PC-3 (cell line): ENCODE data around the gene GRXCR2. TPM values are rescaled to one million over a fixed set of nuclear protein-coding genes. Genes with fewer than 3 reads are reported as not detected.
"Not testable (repeated sequence)": the region's sequence is repeated elsewhere in the genome, so short reads cannot be mapped to it uniquely, and the experiment has no call there.

ENCODE experiments used
- ATAC-seq: fragments of 200-7000 bp; cut with Tn5 transposase; 2 replicates; pipeline ENCODE4 v1.9.1; 2020; ENCODE audit warnings: mild to moderate bottlenecking, moderate library complexity
- BruUV-seq: library from RNA; stranded (reverse); fragments of 400-500 nt; replicated peaks from 2 replicates; lab custom pipeline; 2021; lab: Mats Ljungman, UMichigan
- CTCF ChIA-PET: fragments of 300-600 bp; sonication (Branson Sonifier 250); formaldehyde crosslinking; loops from one replicate; lab custom pipeline; 2022; ENCODE audit warnings: antibody characterized with exemption; lab: Charles Lee
- POLR2A ChIA-PET: fragments of 300-600 bp; sonication (Branson Sonifier 250); formaldehyde crosslinking; loops from one replicate; lab custom pipeline; 2022; ENCODE audit warnings: antibody characterized with exemption; ENCODE audit not compliant: unreplicated experiment; lab: Charles Lee
- DNase-seq: peaks from one replicate; pipeline ENCODE4 v3.0.0-alpha.2; 2015
- H2AFZ ChIP-seq: fragments of 300-600 bp; sonication (generic); 2 replicates; pipeline ENCODE4 v1.6.0; 2016; ENCODE audit warnings: antibody characterized with exemption, low read length
- H3F3A ChIP-seq: fragments of 300-600 bp; sonication (generic); one replicate; pipeline ENCODE4 v1.6.0; 2017; ENCODE audit warnings: antibody characterized with exemption, low read length, control low read depth, mild to moderate bottlenecking; ENCODE audit not compliant: unreplicated experiment
- H3K27ac ChIP-seq: fragments of 300-600 bp; sonication (generic); 2 replicates; pipeline ENCODE4 v1.5.1; 2016; ENCODE audit warnings: mild to moderate bottlenecking, low read length
- H3K27me3 ChIP-seq: fragments of 300-600 bp; sonication (generic); 2 replicates; pipeline ENCODE4 v1.6.1; 2016; ENCODE audit warnings: low read length, mixed read lengths
- H3K36me3 ChIP-seq: fragments of 300-600 bp; sonication (generic); 2 replicates; pipeline ENCODE4 v1.6.1; 2016; ENCODE audit warnings: low read depth, mixed run types, low read length, mixed read lengths
- H3K4me1 ChIP-seq: fragments of 300-600 bp; sonication (generic); 2 replicates; pipeline ENCODE4 v1.5.1; 2016; ENCODE audit warnings: low read length; ENCODE audit not compliant: insufficient read depth
- H3K4me2 ChIP-seq: fragments of 300-600 bp; sonication (generic); 2 replicates; pipeline ENCODE4 v1.6.0; 2016; ENCODE audit warnings: low read length
- H3K4me3 ChIP-seq: fragments of 300-600 bp; sonication (generic); 2 replicates; pipeline ENCODE4 v1.5.1; 2016; ENCODE audit warnings: mild to moderate bottlenecking, low read length, mixed read lengths
- H3K79me2 ChIP-seq: fragments of 300-600 bp; sonication (generic); 2 replicates; pipeline ENCODE4 v1.6.1; 2017; ENCODE audit warnings: low read length, mixed read lengths
- H3K9ac ChIP-seq: fragments of 300-600 bp; sonication (generic); 2 replicates; pipeline ENCODE4 v1.6.0; 2016; ENCODE audit warnings: mild to moderate bottlenecking, low read length
- H3K9me2 ChIP-seq: fragments of 300-600 bp; sonication (generic); replicated peaks from 2 replicates; pipeline ENCODE4 v1.6.1; 2016; ENCODE audit warnings: mixed run types, low read length, mixed read lengths
- H3K9me3 ChIP-seq: fragments of 300-600 bp; sonication (generic); 2 replicates; pipeline ENCODE4 v1.6.1; 2016; ENCODE audit warnings: low read length, mixed read lengths
- H4K20me1 ChIP-seq: fragments of 300-600 bp; sonication (generic); 2 replicates; pipeline ENCODE4 v1.6.1; 2016; ENCODE audit warnings: low read length, mixed read lengths
- EZH2 ChIP-seq: fragments of 300-600 bp; sonication (generic); IDR thresholded peaks from one replicate; pipeline ENCODE4 v1.6.1; 2017; ENCODE audit warnings: antibody characterized with exemption, mild to moderate bottlenecking, low read length; ENCODE audit not compliant: unreplicated experiment
- EZH2phosphoT487 ChIP-seq: fragments of 300-600 bp; sonication (generic); IDR thresholded peaks from 2 replicates; pipeline ENCODE4 v1.6.1; 2018; ENCODE audit warnings: mild to moderate bottlenecking, antibody characterized with exemption, low read length, borderline replicate concordance
- intact Hi-C: fragments of 100-400 bp; cut with micrococcal nuclease; formaldehyde crosslinking; loops from 2 replicates; pipeline ENCODE4 v1.9.0; 2023
- total RNA-seq: library from RNA; depleted of rRNA; stranded (reverse); fragments of >200 nt; gene quantifications from 2 replicates; pipeline ENCODE4 v1.2.3, GENCODE V29; 2014
- TF ChIP-seq, protein P1 (sequence below): fragments of 300-600 bp; sonication (generic); conservative IDR thresholded peaks from 2 replicates; pipeline ENCODE4 v1.5.1; 2017; ENCODE audit warnings: antibody characterized with exemption, low read depth, mild to moderate bottlenecking, low read length

Gene GRXCR2
- total RNA-seq, 1 experiment from 2014 or later: not detected

DNA sequence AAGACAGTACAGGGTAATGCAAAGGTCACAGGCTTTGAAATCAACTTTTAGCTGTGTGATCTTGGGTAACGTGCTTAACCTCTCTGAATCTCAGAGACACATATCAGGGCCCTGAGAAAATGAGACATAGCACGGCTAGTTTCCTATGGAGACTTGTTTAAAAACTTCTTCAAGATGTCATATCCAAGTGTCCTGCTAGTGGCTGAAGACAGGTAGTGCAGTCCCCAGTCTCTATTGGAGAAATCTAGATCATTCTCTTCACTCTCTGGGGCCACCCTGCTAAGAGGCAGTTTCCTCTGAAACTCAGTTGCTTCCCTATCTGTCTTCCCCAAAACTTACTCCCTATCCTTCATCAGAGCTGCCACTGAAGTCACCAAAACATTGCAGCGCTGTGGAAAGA, 30.3 kb upstream of the GRXCR2 start:
- H3K9me3 ChIP-seq: no peaks in the 10 kb centered on the region
- H3K4me2 ChIP-seq: no peak overlapping the region
- ChIA-PET CTCF (interaction anchor here (0.6 kb wide), 1 partner anchor 87 kb away, joined by 3 read pairs; no protein-coding TSS in a partner anchor), POLR2A (no interaction called here)
- H3K9ac ChIP-seq: no peak overlapping the region
- no peaks in the 10 kb centered on the region for H4K20me1 ChIP-seq
- TF ChIP-seq, protein P1, sequence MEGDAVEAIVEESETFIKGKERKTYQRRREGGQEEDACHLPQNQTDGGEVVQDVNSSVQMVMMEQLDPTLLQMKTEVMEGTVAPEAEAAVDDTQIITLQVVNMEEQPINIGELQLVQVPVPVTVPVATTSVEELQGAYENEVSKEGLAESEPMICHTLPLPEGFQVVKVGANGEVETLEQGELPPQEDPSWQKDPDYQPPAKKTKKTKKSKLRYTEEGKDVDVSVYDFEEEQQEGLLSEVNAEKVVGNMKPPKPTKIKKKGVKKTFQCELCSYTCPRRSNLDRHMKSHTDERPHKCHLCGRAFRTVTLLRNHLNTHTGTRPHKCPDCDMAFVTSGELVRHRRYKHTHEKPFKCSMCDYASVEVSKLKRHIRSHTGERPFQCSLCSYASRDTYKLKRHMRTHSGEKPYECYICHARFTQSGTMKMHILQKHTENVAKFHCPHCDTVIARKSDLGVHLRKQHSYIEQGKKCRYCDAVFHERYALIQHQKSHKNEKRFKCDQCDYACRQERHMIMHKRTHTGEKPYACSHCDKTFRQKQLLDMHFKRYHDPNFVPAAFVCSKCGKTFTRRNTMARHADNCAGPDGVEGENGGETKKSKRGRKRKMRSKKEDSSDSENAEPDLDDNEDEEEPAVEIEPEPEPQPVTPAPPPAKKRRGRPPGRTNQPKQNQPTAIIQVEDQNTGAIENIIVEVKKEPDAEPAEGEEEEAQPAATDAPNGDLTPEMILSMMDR: peak; percentile 41; the same call in 1 of the 2 replicates
- no peak for TF ChIP-seq EZH2phosphoT487
- no peak overlapping the region for H3K27ac ChIP-seq
- intact Hi-C loops: no loop called here
- BruUV-seq: no TSS peak
- no peak for DNase-seq
- no peaks in the 10 kb centered on the region for H3K9me2 ChIP-seq
- no peak for ATAC-seq
- H3K27me3 ChIP-seq: no peaks in the 10 kb centered on the region
- H3K36me3 ChIP-seq: no peaks in the 10 kb centered on the region
- H3F3A ChIP-seq: no peaks in the 10 kb centered on the region
- H3K4me1 ChIP-seq: peaks cover 9% of the 10 kb centered on the region; the same call in 1 of the 2 replicates
- no peaks in the 10 kb centered on the region for H3K79me2 ChIP-seq
- H2AFZ ChIP-seq: no peak overlapping the region
- H3K4me3 ChIP-seq: no peak overlapping the region

DNA sequence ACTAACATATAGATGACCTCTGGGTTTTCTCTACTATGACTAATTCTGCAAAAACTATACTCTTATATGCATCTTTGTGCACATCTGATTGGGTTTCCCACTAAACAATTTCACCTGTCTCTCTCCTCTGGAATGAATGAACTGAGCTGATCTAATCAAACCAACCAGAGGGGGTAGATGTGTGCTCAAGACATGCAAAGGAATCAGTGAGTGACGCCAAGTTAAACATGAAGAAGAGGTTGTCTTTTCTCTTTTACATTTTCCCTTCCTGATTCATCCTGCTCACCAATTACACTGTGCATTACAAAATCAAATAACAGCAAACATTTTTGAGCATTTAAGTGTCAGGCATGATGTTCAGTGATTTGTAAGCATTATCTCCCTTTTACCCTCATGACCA, 29.6 kb upstream of the GRXCR2 start:
- intact Hi-C loops: no loop called here

DNA sequence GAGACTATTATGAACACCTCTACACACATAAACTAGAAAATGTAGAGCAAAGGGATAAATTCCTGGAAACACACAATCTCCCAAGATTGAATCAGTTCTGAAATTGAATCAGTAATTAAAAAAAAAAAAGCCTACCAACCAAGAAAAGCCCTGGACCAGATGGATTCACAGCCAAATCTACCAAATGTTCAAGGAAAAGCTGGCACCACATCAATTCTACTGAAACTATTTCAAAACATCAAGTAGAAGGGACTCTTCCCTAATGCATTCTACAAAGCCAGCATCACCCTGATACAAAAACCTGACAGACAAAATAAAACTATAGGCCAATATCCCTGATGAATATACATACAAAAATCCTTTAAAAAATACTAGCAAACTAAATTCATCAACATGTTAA, 25.4 kb upstream of the GRXCR2 start:
- intact Hi-C loops: no loop called here
- Histone ChIP-seq H3K4me1 (peaks cover 9% of the 10 kb centered on the region; the same call in 1 of the 2 replicates), H3K36me3 (no peaks in the 10 kb centered on the region), H2AFZ (no peak overlapping the region), H3F3A (no peaks in the 10 kb centered on the region), H3K9ac (no peak overlapping the region), H3K9me3 (no peaks in the 10 kb centered on the region), H3K79me2 (no peaks in the 10 kb centered on the region), H3K27ac (no peak overlapping the region), H3K4me2 (no peak overlapping the region), H3K27me3 (no peaks in the 10 kb centered on the region), H3K9me2 (no peaks in the 10 kb centered on the region), H4K20me1 (no peaks in the 10 kb centered on the region), H3K4me3 (no peak overlapping the region)
- no peak for DNase-seq
- ChIA-PET CTCF (no interaction called here), POLR2A (no interaction called here)
- no peak for ATAC-seq
- no TSS peak for BruUV-seq
- no peak for TF ChIP-seq EZH2

More for the DNA sequence above, 29.6 kb upstream of the GRXCR2 start:
- ChIA-PET POLR2A (no interaction called here), CTCF (interaction anchor here (0.6 kb wide), 1 partner anchor 117 kb away, joined by 4 read pairs; no protein-coding TSS in a partner anchor)
- Histone ChIP-seq H3K27me3 (no peaks in the 10 kb centered on the region), H3K4me2 (no peak overlapping the region), H3K36me3 (no peaks in the 10 kb centered on the region), H4K20me1 (no peaks in the 10 kb centered on the region), H3K4me1 (peaks cover 9% of the 10 kb centered on the region; the same call in 1 of the 2 replicates), H2AFZ (no peak overlapping the region), H3K4me3 (no peak overlapping the region), H3F3A (no peaks in the 10 kb centered on the region), H3K79me2 (no peaks in the 10 kb centered on the region), H3K9ac (no peak overlapping the region), H3K27ac (no peak overlapping the region), H3K9me3 (no peaks in the 10 kb centered on the region), H3K9me2 (no peaks in the 10 kb centered on the region)
- BruUV-seq: no TSS peak
- ATAC-seq: peak; percentile 15; the same call in 1 of the 2 replicates
- DNase-seq: peak; percentile 50
- TF ChIP-seq, protein P1: no peak
- TF ChIP-seq EZH2phosphoT487 (no peak), EZH2 (no peak)

DNA sequence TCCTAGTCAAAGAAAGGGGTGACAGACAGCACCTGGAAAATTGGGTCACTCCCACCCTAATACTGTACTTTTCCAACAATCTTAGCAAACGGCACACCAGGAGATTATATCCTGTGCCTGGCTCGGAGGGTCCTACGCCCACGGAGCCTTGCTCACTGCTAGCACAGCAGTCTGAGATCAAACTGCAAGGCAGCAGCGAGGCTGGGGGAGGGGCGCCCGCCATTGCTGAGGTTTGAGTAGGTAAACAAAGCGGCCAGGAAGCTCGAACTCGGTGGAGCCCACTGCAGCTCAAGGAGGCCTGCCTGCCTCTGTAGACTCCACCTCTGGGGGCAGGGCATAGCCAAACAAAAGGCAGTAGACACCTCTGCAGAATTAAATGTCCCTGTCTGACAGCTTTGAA, 18.6 kb upstream of the GRXCR2 start:
- intact Hi-C loops, H3K4me1 ChIP-seq, DNase-seq, H3K27ac ChIP-seq, H3F3A ChIP-seq, H3K27me3 ChIP-seq, H3K9ac ChIP-seq, CTCF ChIA-PET, H2AFZ ChIP-seq, H3K4me3 ChIP-seq, H3K9me3 ChIP-seq, H3K4me2 ChIP-seq, BruUV-seq, H3K9me2 ChIP-seq, H3K79me2 ChIP-seq, POLR2A ChIA-PET, ATAC-seq, H4K20me1 ChIP-seq, H3K36me3 ChIP-seq: not testable (repeated sequence)
